HCT116 (cell line): Measurements from ENCODE around the gene PRDX6. TPM values are rescaled to one million over a fixed set of nuclear protein-coding genes. Genes with fewer than 3 reads are reported as not detected.

Source experiments
- ATAC-seq: fragments of 200-7000 bp; cut with Tn5 transposase; 2 replicates; pipeline ENCODE4 v1.9.1; 2020; ENCODE audit warnings: mild to moderate bottlenecking, moderate library complexity
- BruUV-seq: library from RNA; stranded (reverse); fragments of 400-500 nt; replicated peaks from 2 replicates; lab custom pipeline; 2021; lab: Mats Ljungman, UMichigan
- CTCF ChIA-PET: fragments of 300-600 bp; sonication (Branson Sonifier 250); formaldehyde crosslinking; loops from one replicate; lab custom pipeline; 2021; ENCODE audit warnings: antibody characterized with exemption; lab: Charles Lee
- POLR2A ChIA-PET: fragments of 300-600, 350-600 bp; sonication (Branson Sonifier 250); formaldehyde crosslinking; loops from one replicate; lab custom pipeline; 2021; ENCODE audit warnings: antibody characterized with exemption; lab: Charles Lee
- RAD21 ChIA-PET, 2 experiments: fragments of 300-600 bp; sonication (Branson Sonifier 250); formaldehyde crosslinking; loops; one replicate each; lab custom pipeline; 2023; ENCODE audit warnings: low total read pairs in 2 of 2; ENCODE audit not compliant: uncharacterized antibody in 2 of 2, unreplicated experiment in 2 of 2, low non-redundant PET in 1 of 2; lab: Charles Lee
- DNase-seq: peaks from one replicate; pipeline ENCODE4 v3.0.0-alpha.2; 2010; ENCODE audit warnings: low read depth, low spot score
- H2AFZ ChIP-seq: fragments of 200-600 bp; shearing (Covaris generic), sonication (generic); 2 replicates; pipeline ENCODE4 v1.6.1; 2017; ENCODE audit warnings: low read depth, mixed run types, mixed read lengths, antibody characterized with exemption, low read length; ENCODE audit not compliant: poor library complexity, severe bottlenecking
- H3K27ac ChIP-seq: 2 replicates; pipeline ENCODE4 v1.5.1; 2012; ENCODE audit warnings: low read depth, low read length
- H3K27me3 ChIP-seq: fragments of 200-600 bp; sonication (generic); 2 replicates; pipeline ENCODE4 v1.6.1; 2016; ENCODE audit warnings: mixed run types, low read length, mixed read lengths; ENCODE audit not compliant: insufficient read depth
- H3K36me3 ChIP-seq, 2 experiments: fragments of 200-500 bp in 1 of 2; fragments of 200-600 bp in 1 of 2; sonication (Bioruptor generic) in 1 of 2; sonication (generic) in 1 of 2; 2 replicates each; pipeline versions ENCODE4 v1.5.1 to v1.6.1; 2014 to 2016; ENCODE audit warnings: low read length in 2 of 2, inconsistent platforms in 1 of 2, mixed read lengths in 1 of 2, mixed run types in 1 of 2; ENCODE audit not compliant: insufficient read depth in 2 of 2, control insufficient read depth in 1 of 2
- H3K4me1 ChIP-seq, 2 experiments: fragments of 200-600 bp in 1 of 2; sonication (generic) in 1 of 2; 2 replicates each; pipeline versions ENCODE4 v1.5.1 to v1.6.1; 2012 to 2017; ENCODE audit warnings: low read length in 2 of 2, inconsistent platforms in 1 of 2, mild to moderate bottlenecking in 1 of 2, mixed read lengths in 1 of 2, mixed run types in 1 of 2, moderate library complexity in 1 of 2; ENCODE audit not compliant: insufficient read depth in 2 of 2, control insufficient read depth in 1 of 2
- H3K4me2 ChIP-seq: fragments of 200-600 bp; sonication (generic); 2 replicates; pipeline ENCODE4 v1.6.1; 2017; ENCODE audit warnings: mixed run types, low read length, mixed read lengths
- H3K4me3 ChIP-seq, 2 experiments: fragments of 200-600 bp in 1 of 2; sonication (generic) in 1 of 2; replicated peaks in 1 of 2; 2 replicates each; pipeline ENCODE4 v1.5.1; 2011 to 2016; ENCODE audit warnings: low read length in 2 of 2, control low read depth in 1 of 2, low read depth in 1 of 2, mild to moderate bottlenecking in 1 of 2, mixed read lengths in 1 of 2, mixed run types in 1 of 2
- H3K79me2 ChIP-seq: fragments of 200-600 bp; sonication (generic); 2 replicates; pipeline ENCODE4 v1.6.1; 2017; ENCODE audit warnings: mild to moderate bottlenecking, mixed run types, low read length, moderate library complexity, mixed read lengths; ENCODE audit not compliant: insufficient read depth
- H3K9ac ChIP-seq: fragments of 200-600 bp; sonication (generic); 2 replicates; pipeline ENCODE4 v1.6.1; 2016; ENCODE audit warnings: low read length, mixed read lengths
- H3K9me2 ChIP-seq: fragments of 200-600 bp; sonication (generic), shearing (Covaris generic); 2 replicates; pipeline ENCODE4 v1.6.1; 2017; ENCODE audit warnings: mixed run types, mild to moderate bottlenecking, moderate library complexity; ENCODE audit not compliant: insufficient read depth
- H3K9me3 ChIP-seq, 2 experiments: fragments of 200-500 bp in 1 of 2; fragments of 200-600 bp in 1 of 2; sonication (Bioruptor generic) in 1 of 2; sonication (generic) in 1 of 2; 2 replicates each; pipeline ENCODE4 v1.6.1; 2014 to 2017; ENCODE audit warnings: low read length in 2 of 2, mixed read lengths in 2 of 2, inconsistent platforms in 1 of 2, low read depth in 1 of 2, mild to moderate bottlenecking in 1 of 2, mixed run types in 1 of 2, moderate library complexity in 1 of 2; ENCODE audit not compliant: control insufficient read depth in 1 of 2, insufficient read depth in 1 of 2
- H4K20me1 ChIP-seq: fragments of 200-600 bp; sonication (generic), shearing (Covaris generic); 2 replicates; pipeline ENCODE4 v1.6.1; 2017; ENCODE audit warnings: mixed run types, mild to moderate bottlenecking, moderate library complexity; ENCODE audit not compliant: insufficient read depth
- ATF3 ChIP-seq: IDR thresholded peaks from 2 replicates; pipeline ENCODE4 v1.6.1; 2012
- EGR1 ChIP-seq: IDR thresholded peaks from 2 replicates; pipeline ENCODE4 v1.6.1; 2012; ENCODE audit warnings: low read depth
- EZH2 ChIP-seq: fragments of 200-600 bp; sonication (generic); IDR thresholded peaks from 2 replicates; pipeline ENCODE4 v1.6.1; 2017; ENCODE audit warnings: antibody characterized with exemption, mixed run types
- POLR2A ChIP-seq: IDR thresholded peaks from 2 replicates; pipeline ENCODE4 v1.7.0; 2011; ENCODE audit warnings: borderline replicate concordance; ENCODE audit not compliant: insufficient read depth, insufficient read length; ENCODE audit errors: extremely low read depth
- POLR2AphosphoS5 ChIP-seq: IDR thresholded peaks from 2 replicates; pipeline ENCODE4 v1.6.1; 2011; ENCODE audit warnings: mild to moderate bottlenecking, low read depth, low read length, moderate library complexity
- SIN3A ChIP-seq: IDR thresholded peaks from 2 replicates; pipeline ENCODE4 v1.6.1; 2012; ENCODE audit warnings: low read depth
- TCF7L2 ChIP-seq: IDR thresholded peaks from 2 replicates; pipeline ENCODE4 v1.7.0; 2011; ENCODE audit warnings: borderline replicate concordance, inconsistent platforms; ENCODE audit not compliant: insufficient read depth, insufficient read length; ENCODE audit errors: extremely low read depth
- ZFX ChIP-seq: fragments of 450-650 bp; IDR thresholded peaks from 2 replicates; pipeline ENCODE4 v1.6.1; 2017
- ZNF274 ChIP-seq: fragments of 200-500 bp; sonication (Bioruptor generic); IDR thresholded peaks from 2 replicates; pipeline ENCODE4 v1.6.1; 2014; ENCODE audit warnings: mild to moderate bottlenecking, low read depth, low read length, inconsistent platforms
- intact Hi-C: fragments of 100-400 bp; cut with micrococcal nuclease; formaldehyde crosslinking; loops from 2 replicates; pipeline ENCODE4 v1.10.0; 2022
- total RNA-seq: library from RNA; stranded (reverse); gene quantifications from one replicate; pipeline ENCODE4 v1.2.1, GENCODE V29; 2021; ENCODE audit not compliant: unreplicated experiment

Gene PRDX6
- total RNA-seq, 1 experiment from 2014 or later, result 286 TPM

GRCh38 chr1:173532237-173532636 lies 55.1 kb downstream of the PRDX6 start (continued):
- no peak for TF ChIP-seq ZNF274
- TF ChIP-seq SIN3A, result no peak
- TF ChIP-seq EGR1, result no peak

- Histone ChIP-seq H3K27me3 (no peaks in the 10 kb centered on the region), H3K36me3 (no peaks in the 10 kb centered on the region), H3K4me1 (no peaks in the 10 kb centered on the region), H3K79me2 (no peaks in the 10 kb centered on the region), H2AFZ (no peak overlapping the region), H3K9ac (no peak overlapping the region), H3K27ac (no peak overlapping the region), H4K20me1 (no peaks in the 10 kb centered on the region), H3K9me3 (no peaks in the 10 kb centered on the region)
- BruUV-seq, result no TSS peak
- intact Hi-C loops, result no loop called here
- POLR2A ChIA-PET, result no interaction called here
- CTCF ChIA-PET, result no interaction called here
- DNase-seq, result no peak
- TF ChIP-seq EZH2 (no peak), ATF3 (no peak), TCF7L2 (no peak), POLR2A (no peak), ZFX (no peak), POLR2AphosphoS5 (no peak)
- TF ChIP-seq, all 23 proteins: peak for 0
- Histone ChIP-seq H3K9me2 (peaks cover 6% of the 10 kb centered on the region; the same call in 1 of the 2 replicates), H3K4me2 (no peak overlapping the region), H3K4me3 (no peak overlapping the region)
- RAD21 ChIA-PET, result no interaction called here
- no peak for ATAC-seq
Measured at GRCh38 chr1:173536223-173536622, 59.1 kb downstream of the PRDX6 start.

Other genes with a start within 250 kb of the PRDX6 start
- not detected for gene SLC9C2, start 125.7 kb downstream of the PRDX6 start, total RNA-seq
- gene TEX50, start 158.0 kb downstream of the PRDX6 start, total RNA-seq, result not detected
- 0.44 TPM for gene ANKRD45, start 192.5 kb downstream of the PRDX6 start, total RNA-seq
- gene KLHL20, start 237.6 kb downstream of the PRDX6 start, total RNA-seq, result 16.2 TPM